ENCODE data around the gene GP1BB. TPM values are rescaled to one million over a fixed set of nuclear protein-coding genes. Genes with fewer than 3 reads are reported as not detected.
A peak's percentile ranks its signal among the peaks of the same experiment; 100 is the strongest.
"Not testable (repeated sequence)": the region's sequence is repeated elsewhere in the genome, so short reads cannot be mapped to it uniquely, and the experiment has no call there.

Gene GP1BB
- total RNA-seq, 1 experiment from 2014 or later = 30.2 TPM

DNA sequence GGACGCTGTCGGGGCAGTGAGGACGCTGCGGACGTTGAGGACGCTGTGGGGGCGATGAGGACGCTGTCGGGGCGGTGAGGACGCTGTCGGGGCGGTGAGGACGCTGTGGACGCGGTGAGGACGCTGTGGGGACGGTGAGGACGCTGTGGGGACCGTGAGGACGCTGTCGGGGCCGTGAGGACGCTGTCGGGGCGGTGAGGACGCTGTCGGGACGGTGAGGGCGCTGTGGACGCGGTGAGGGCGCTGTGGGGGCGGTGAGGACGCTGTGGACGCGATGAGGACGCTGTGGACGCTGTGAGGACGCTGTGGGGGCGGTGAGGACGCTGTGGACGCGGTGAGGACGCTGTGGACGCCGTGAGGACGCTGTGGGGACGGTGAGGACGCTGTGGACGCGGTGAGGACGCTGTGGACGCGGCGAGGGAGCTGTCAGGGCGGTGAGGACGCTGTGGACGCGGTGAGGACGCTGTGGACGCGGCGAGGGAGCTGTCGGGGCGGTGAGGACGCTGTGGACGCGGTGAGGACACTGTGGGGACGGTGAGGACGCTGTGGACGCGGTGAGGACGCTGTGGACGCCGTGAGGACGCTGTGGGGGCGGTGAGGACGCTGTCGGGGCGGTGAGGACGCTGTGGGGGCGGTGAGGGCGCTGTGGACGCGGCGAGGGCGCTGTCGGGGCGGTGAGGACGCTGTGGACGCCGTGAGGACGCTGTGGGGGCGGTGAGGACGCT is 2.9 kb downstream of the GP1BB start:
- not testable (repeated sequence) for DNase-seq (ENCODE audit: low read depth)

DNA sequence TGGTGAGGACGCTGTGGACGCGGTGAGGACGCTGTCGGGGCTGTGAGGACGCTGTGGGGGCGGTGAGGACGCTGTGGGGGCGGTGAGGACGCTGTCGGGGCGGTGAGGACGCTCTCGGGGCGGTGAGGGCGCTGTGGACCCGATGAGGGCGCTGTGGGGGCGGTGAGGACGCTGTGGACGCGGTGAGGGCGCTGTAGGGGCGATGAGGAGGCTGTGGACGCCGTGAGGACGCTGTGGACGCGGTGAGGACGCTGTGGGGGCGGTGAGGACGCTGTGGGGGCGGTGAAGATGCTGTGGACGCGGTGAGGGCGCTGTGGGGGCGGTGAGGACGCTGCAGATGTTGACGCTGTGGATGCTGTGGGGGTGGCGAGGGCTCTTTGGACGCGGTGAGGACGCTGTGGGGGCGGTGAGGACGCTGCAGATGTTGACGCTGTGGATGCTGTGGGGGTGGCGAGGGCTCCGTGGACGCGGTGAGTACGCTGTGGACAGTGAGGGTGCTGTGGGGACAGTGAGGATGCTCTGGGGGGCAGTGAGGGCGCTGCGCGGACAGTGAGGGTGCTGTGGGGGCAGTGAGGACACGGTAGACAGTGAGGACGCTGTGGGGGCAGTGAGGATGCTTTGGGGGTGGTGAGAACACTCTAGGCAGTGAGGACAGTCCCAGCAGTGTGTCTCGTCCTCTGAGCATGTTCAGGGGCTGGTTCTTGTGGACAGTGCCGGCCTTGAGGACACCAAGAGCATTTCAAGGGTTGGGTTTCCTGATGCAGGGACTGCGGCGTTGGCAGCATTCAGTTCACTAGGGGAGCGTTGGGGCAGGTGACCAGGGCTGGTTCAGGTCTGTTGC is 4.2 kb downstream of the GP1BB start:
- no peak for DNase-seq (ENCODE audit: low read depth)

DNA sequence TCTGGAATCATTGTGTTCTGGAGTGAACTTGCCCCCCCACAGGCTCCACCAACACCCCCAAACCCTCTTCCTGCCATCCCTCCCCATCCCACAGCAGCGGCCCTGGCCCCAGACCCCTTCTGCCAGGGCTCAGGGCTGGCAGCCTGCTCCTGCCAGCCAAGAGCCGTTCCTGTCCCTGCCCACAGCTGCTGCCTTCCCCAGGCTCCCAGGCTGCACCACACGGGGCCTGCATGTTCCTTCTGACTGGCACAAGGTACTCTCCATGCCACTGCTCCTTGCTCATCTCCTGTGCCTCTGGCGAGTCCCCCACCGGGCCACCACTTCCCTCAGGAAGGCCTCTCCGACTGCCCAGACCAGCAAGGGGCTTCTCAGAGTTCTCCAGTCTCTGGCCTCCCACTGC is 4.9 kb downstream of the GP1BB start:
- no peak for DNase-seq (ENCODE audit: low read depth)

DNA sequence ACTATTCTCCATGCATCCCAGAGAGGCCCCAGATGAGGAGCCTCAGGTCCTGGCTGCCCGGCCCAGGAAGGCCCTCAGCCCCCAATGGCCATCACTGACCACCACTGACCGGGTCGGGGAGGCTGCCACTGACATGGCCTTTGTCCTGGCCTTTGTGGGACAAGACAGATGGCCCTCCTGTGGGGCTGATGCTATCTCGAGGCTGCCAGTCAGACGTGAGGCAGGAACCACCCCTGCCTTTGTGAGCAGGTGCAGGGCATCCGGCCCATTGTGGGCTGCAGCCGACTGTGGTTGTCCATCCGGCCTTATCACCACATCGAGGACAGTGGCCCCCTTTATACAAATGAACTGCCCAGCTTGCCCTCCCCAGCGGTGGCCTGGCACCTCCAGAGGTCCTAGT is 5.5 kb downstream of the GP1BB start:
- no peak for DNase-seq (ENCODE audit: low read depth)

DNA sequence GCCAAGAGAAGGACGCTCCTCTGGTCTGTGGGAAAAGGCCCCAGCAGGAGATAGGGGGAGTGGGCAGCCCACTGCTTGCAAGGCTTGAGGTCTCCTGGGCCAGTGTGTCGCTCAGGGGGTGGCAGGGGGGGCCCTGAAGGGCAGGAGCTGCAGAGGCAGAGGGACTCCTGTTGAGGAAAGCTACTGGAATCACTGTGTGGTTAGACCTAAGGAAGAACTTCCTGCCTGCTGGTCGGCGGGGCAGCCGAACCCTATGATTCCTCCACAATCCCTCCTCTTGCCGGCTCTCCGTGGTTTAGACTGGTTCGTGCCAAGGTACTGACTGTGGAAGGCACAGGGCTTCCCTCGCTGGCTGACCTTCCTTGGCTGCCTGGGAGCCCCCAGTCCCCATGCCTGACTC is 6.2 kb downstream of the GP1BB start:
- no peak for DNase-seq (ENCODE audit: low read depth)

DNA sequence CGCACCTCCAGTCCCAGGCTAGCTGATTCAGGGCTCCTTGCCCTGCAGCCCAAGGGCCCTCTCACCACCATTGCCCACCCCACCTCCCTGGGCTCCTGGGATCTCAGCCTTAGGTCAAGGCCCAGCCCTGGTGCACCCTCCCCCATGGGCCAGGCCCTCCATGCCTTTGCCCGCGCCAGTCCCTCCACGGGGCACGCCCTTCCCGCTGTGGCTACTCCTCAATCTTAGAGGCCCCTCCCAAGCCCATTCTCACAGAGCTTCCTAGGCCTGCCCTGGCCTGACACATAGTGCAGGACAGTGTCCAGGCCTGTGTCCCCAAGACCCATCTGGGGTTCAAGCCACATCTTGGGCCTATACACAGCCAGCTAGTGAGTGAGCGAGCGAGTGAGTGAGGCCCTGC is 6.9 kb downstream of the GP1BB start:
- DNase-seq (ENCODE audit: low read depth) = no peak

DNA sequence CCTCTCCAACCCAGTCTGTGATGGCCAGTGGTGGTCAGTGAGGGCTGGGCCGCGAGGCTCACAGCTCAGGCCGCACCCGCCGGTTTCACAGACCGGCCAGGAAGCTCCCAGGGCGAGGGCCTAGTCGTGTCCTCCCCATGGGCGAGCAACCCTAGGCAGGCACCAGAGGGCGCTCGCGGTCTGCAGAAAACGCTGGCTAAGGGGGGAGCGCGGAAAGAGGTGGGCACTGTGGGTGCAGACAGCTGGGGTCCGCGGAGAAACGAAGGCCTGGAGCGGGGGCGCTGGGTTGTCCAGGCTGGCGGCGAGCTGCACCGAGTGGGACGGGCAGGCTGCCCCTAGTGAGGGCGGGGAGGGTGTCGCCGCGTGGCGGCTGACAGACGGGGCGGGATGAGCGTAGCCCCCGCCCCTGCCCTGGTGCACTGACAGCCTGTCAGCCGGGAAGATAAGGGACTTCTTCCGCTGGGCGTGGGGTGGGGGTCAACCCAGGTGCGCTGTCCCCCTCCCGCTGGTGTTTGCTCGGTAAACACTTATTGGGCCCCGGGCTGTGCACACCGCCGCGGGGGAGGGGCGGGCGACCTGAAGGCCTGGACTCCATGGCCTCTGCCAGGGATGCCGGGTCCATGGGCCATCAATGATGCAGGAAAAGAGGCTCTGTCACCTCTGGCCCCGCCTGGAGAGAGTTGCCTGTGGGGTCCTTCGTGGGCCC is 7.5 kb downstream of the GP1BB start:
- peak; percentile 71 for DNase-seq (ENCODE audit: low read depth)

DNA sequence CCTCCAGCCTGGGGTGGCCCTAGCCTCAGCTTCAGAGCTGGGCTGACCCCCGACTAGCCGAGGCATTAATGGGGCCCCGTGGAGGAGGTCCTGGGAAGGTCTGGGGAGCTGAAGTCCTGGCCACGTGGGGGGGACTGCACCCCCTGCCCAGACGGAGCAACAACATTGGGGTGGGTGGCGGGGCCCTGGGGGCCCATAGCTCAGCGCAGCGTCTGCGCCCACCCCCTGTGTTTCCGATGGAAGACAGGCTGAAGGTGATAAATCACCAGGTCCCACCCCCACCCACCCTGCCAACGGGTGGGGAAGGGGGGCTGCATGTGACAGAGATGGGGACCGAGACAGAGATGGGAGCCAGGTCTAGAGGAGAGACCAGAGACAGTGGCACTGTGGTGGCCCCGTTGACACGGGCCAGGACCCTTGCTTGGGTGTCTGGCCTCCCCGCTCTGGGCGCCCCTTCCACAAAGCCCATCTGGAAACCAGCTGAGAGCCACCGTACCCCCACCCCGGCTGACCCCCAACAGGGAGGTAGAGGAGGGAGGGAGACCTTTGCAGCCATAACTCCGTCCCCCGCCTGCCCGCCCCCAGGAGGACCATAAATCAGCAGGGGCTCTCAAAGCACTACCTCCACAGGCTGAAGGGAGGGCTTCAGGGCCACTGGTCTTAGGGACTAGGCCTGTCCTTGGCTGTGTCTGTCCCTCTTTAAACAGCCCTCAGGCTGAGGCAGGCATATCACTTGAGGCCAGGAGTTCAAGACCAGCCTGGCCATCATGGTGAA is 8.2 kb downstream of the GP1BB start:
- DNase-seq (ENCODE audit: low read depth) = no peak

DNA sequence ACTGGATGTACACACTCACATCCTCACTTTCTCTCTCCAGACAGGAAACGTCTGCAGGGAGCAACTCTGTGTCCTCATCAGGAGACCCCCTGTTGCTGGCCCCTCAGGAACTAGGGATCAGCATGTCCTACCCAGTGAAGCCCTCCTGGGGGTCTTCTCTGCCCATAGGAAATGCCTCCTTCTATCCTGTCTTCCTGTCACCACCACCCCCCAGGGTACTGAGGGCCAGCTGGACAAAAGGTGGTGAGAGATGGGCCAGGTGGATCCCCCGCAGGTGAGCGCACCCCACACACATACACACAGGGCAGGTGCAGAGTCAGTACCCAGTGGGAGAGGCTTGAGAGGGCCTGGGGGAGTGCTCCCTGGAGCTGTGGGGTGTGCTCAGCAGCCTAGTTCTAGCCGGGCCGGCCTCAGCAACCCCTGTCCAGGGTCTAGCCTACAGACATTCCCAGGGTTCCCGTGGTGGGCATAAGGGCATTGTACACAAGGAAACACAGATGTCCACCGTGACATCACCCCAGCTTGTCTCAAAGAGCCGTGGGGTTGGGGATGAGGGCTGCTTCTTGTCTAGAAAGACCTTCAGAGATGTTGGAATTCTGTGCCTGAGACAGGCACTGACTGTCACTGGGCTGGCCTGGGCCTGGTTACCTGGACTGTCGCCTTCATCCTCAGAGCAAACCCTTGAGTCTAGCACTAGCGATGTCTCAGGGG is 9.2 kb downstream of the GP1BB start:
- no peak for DNase-seq (ENCODE audit: low read depth)

DNA sequence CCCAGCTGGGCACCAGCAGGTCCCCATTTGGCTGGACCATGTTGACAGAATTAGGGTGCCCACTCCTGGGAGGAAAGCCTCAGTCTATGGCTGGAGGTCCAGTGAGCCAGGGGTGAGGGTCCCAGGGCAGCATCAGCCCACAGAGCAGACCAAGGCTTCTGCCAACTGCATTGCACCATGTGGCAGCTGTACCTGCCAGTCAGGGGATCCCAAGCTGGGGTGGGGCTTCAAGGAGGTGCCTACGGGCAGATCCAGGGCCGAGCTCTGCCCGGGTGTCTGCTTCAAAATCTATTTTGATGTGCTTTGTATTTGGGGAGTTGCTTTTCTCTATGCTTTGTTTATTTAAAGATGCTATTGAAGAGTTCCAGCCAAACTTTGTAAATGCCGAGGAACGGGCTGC is 10.4 kb downstream of the GP1BB start:
- DNase-seq (ENCODE audit: low read depth) = no peak

DNA sequence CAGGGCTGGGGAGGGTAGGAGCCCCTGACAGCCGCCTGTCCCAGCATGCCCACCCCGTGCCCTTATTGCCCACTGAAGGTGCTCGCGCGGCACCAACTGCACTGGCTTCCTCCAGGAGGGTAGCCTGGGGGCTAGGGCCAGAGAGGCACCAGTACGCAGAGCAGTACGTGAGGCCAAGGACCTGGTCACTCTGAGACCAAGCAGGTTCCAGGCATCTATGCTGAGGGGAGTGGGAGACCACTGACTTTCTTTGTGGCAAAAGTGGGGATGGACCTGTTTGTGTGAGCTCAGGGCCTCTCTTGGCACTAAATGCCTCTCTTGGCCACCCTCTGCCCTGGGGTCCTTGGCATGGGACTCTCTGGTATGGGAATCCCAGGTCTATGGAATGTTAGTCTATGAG is 10.8 kb downstream of the GP1BB start:
- DNase-seq (ENCODE audit: low read depth) = no peak

DNA sequence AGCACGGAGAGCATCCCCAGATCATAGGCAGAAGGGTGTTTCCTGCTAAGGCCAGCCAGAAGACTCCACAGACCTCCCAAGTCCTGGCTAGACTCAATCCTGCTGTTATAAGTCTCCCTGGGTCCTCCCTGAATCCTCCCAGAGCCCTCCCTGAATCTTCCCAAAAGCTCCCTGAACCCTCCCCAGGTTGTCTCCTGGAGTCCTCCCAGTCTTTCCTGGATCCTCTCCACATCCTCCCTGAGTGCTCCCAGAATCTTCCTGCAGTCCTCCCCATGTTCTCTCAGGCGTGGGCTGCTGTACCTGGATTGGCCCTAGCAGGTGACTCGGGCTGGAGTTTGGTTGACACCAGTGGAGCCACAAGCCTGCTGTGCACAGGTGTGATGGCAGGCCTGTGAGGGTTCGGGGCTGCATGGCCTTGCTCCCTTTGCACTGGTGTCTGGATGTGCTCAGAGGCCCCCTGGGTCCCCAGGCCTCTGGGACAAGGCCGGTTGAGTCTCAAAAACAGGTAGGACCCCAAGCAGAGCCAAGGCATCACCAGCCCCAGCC is 11.6 kb downstream of the GP1BB start:
- DNase-seq (ENCODE audit: low read depth) = no peak

DNA sequence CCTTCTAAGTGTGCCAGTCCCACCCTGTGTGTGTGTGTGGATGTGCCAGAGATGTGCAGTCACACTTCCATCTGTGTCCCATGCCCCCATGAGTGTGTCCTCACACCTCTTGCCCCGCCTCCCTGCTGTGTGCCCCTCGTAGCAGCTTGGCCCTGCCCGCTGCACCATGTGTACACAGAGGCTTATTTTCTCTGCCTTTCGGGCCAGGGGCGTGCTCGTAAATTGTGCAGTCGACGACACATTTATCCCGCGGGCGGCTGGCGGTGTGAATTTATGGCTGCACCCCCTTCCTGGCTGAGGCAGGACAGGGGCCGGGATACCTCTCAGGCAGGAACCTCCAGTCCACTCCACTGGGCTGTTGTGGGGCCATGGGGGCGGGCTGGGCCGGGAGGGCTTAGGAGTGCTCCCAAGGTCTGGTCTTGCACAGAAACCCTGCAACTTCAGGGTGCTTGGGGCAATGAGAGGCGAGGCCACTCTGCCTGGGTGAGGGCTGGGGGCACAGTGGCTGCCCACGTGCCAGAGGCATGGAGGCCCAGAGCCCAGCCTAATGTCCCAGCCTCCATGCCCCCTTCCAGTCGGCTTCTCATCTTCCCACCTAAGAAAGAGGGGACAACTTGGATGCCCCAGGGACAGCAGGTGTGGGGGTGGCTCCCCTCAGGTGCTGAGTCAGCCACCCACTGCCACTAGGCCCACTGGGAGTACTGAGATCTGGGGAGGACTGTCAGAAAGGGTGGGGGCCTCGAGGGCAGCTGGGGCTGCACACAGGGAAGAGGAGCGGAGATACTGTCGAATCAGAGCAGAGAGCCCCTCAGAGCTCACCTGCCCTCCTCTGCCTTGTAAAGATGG is 12.5 kb downstream of the GP1BB start:
- no peak for DNase-seq (ENCODE audit: low read depth)

DNA sequence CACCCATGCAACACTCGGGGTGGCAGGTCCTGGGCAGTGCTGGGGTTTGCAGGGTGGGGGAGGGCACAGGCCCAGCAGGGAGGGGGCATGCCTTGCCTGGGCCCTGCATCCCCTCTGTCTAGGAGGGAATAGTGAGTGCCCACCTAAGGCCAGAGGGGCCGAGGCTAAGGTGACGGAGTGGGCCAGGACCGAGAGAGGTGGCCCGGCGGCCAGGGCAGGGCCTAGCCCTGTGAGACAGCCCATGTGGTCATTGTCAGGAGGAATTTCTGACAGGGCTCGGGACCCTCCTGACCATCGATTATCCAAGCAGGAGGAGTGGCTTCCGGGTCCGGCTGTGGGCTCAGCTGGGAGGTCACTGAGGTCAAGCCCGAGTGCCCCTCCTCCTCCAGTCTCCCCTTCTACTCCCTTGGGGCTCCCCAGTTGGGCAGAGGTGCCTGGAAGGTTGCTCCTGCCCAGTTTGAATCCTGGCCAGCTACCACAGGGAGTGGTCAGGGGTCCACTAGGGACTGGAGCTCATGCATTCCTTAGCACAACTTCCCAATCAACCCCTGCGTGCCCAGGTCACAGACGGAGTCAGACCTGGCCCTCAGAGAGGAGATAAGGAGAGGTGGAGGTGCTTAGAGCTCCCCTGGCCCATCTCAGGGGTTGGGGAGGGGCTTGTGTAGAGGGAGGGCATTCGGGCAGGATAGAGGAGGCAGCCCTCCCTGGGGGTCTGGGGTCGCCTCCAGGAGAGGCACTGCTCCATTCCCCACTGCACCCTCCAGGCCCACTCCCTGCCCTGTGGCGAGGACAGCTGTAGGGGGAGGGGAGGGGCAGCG is 14.7 kb downstream of the GP1BB start:
- no peak for DNase-seq (ENCODE audit: low read depth)

DNA sequence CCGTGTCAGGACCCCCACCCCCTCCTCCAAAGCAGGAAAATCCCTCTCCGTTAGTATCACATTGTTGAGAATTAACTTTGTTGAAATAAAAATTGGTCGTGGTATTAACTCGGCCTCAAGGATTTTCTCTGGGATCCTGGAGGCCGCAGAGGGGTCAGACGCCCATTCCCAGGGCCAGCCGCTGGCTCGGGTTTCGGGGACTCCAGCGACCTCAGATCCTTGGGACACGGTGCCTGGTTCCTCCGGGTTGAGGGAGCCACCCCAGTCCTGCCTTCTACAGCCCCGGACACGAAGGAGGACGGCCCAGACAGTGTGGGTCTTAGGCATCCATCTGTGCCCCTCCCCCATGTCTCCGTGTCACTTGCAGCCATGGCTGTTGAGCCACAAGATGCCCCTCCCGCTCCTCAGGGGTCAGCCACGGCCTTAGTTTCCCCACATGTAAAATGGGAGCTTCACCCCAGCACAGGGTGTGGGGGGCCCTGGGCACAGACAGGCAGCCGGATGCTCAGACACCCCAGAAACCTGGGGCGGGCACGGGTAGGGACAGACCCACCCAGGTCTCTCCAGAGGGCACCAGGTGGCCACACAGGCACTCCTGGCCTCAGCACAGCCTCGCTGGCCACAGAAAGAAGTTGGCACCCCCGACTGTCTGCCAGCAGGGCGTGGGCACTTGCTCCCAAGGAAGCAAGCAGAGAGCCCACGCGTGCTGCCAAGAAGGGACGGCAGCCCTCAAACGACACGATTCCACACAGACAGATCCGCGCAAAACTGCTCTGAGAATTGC is 15.5 kb downstream of the GP1BB start:
- no peak for DNase-seq (ENCODE audit: low read depth)

DNA sequence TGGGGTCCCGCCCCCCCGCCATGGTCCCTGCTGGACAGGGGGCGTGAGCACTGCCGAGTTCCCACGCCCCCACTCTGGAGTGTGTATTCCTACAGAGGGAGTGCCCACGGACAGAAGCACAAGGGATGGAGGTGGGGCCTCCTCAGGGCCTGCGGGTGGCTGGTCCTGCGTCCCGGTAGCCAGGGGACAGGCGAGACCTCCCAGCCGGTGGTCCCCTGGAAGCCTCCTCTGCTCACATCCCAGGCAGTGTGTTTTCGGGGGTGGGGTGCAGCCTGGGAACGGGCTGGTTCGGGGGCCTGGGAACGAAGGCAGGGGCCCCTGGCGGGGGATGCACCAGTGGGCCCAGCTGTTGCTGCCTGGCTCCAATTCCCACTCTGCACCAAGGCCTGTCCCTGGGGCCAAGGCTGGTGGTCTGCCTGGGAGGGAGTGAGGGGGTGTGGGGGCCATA is 16.1 kb downstream of the GP1BB start:
- no peak for DNase-seq (ENCODE audit: low read depth)

DNA sequence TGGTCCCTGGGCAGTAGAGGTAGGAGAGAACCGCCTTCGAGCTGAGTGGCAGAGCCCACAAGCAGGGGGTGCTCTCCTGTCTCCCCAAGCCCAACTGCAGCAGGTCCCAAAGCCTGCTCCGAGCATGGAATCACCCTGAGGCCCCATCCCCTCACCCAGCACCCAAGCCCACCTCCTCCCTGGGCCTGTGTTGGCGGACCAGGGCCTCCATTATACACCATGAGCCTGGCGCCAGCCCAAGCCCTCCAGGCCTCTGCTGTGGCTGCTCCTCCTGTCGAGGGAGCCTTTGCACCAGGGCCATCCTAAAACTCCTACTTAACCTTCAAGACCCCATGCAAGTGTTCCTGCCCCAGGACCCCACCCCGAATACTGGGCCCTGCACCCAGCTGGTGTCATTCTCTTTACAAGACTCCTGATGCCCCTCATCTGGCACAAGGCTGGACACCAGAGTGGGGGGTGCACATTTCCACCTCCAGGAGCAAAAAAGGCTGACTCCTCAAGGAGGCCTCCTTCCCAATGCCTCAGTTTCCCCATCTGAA is 16.6 kb downstream of the GP1BB start:
- no peak for DNase-seq (ENCODE audit: low read depth)

DNA sequence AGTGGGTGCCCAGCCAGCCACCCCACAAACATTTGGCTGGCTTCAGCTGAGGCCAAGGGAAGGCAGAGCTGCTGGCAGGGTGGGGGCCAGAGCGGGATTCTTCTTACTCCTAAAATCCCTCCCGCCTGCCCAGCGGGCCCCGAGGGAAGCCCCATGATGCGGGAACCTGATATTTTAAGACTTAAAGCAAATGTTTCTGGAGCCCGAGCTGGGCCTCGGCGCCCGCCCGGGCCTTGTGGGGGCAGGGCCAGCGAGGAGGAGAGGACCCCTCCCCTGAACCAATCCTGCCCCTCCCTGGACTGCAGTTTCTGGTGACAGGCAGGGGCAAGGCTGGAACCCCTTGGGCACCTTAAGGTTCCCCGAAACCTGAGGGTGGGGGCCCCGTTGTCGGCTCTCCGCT is 17.2 kb downstream of the GP1BB start:
- DNase-seq (ENCODE audit: low read depth) = no peak

All from LHCN-M2 (cell line).